GM18873 (cell line): ENCODE measurements around the gene APBA3.
"Not testable (repeated sequence)": the region's sequence is repeated elsewhere in the genome, so short reads cannot be mapped to it uniquely, and the experiment has no call there.

Experiments
- ATAC-seq: cut with Tn5 transposase; IDR thresholded peaks from one replicate; pipeline ENCODE4 v1.9.1; 2021; ENCODE audit warnings: mild to moderate bottlenecking, moderate library complexity, moderate number of reproducible peaks; ENCODE audit not compliant: unreplicated experiment, low FRiP score

The APBA3 gene

GRCh38 chr19:3773814-3774515 lies 12.5 kb upstream of the APBA3 start:
- ATAC-seq, result no peak

GRCh38 chr19:3771906-3772455 lies 10.5 kb upstream of the APBA3 start, which contains the start of gene RAX2:
Gene RAX2, minus strand, starts transcription at chr19:3772228. Its CDS starts 486 bp downstream, at chr19:3771742.
- ATAC-seq, result no peak

- no peak for ATAC-seq
Measured at GRCh38 chr19:3771000-3771905, 9.8 kb upstream of the APBA3 start.

- no peak for ATAC-seq
Measured at GRCh38 chr19:3770136-3770999, 8.9 kb upstream of the APBA3 start.

- no peak for ATAC-seq
Measured at GRCh38 chr19:3769494-3769893, 8.0 kb upstream of the APBA3 start.

- no peak for ATAC-seq
Measured at GRCh38 chr19:3768748-3769099, 7.2 kb upstream of the APBA3 start.

- no peak for ATAC-seq
Measured at GRCh38 chr19:3768015-3768747, 6.7 kb upstream of the APBA3 start.

GRCh38 chr19:3767050-3767449 lies 5.6 kb upstream of the APBA3 start:
- no peak for ATAC-seq

- no peak for ATAC-seq
Measured at GRCh38 chr19:3766520-3766919, 5.0 kb upstream of the APBA3 start.

GRCh38 chr19:3765757-3766156 lies 4.3 kb upstream of the APBA3 start:
- ATAC-seq, result not testable (repeated sequence)

GRCh38 chr19:3765121-3765520 lies 3.6 kb upstream of the APBA3 start:
- no peak for ATAC-seq

- ATAC-seq, result peak; percentile 68
Measured at GRCh38 chr19:3762501-3763459, 1.3 kb upstream of the APBA3 start, which contains the start of gene MRPL54. Gene MRPL54, plus strand, starts transcription at chr19:3762682. Its CDS starts 19 bp downstream, at chr19:3762701.

- no peak for ATAC-seq
Measured at GRCh38 chr19:3762130-3762473, 610 bp upstream of the APBA3 start.

- no peak for ATAC-seq
Measured at GRCh38 chr19:3760871-3761361, 576 bp downstream of the APBA3 start.

- no peak for ATAC-seq
Measured at GRCh38 chr19:3759482-3760254, 1.8 kb downstream of the APBA3 start.

GRCh38 chr19:3758297-3758696 lies 3.2 kb downstream of the APBA3 start:
- not testable (repeated sequence) for ATAC-seq

GRCh38 chr19:3757705-3758104 lies 3.8 kb downstream of the APBA3 start:
- ATAC-seq, result not testable (repeated sequence)
